GM12874 (cell line): Measurements from ENCODE around the gene ADCK1.

Experiments used
- TF ChIP-seq, protein P1 (sequence below): IDR thresholded peaks from 2 replicates; pipeline ENCODE4 v1.5.1; 2011; ENCODE audit warnings: low read depth, mild to moderate bottlenecking, control low read depth, low read length, moderate library complexity; ENCODE audit not compliant: insufficient read depth

The ADCK1 gene

DNA sequence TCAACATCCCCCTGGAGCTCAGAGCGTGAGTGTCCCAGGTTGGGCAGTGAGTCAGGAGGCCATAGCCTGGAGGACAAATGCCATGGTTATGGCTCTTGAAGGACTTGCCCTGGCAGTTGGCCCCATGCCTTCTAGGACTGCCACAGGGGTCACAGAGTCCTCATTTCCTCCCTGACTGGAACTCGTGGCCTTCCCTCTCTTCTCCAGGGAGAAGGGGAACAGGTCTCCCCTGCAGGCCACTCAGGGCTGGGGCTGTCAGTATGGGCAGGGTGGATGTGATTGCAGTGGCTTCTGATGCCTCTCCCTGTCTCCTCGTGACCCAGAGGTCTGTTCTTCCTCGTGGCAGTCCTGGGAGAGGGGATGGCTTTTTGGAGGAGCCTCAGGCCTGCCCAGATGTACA lies 70.7 kb downstream of the ADCK1 start:
- TF ChIP-seq, protein P1, sequence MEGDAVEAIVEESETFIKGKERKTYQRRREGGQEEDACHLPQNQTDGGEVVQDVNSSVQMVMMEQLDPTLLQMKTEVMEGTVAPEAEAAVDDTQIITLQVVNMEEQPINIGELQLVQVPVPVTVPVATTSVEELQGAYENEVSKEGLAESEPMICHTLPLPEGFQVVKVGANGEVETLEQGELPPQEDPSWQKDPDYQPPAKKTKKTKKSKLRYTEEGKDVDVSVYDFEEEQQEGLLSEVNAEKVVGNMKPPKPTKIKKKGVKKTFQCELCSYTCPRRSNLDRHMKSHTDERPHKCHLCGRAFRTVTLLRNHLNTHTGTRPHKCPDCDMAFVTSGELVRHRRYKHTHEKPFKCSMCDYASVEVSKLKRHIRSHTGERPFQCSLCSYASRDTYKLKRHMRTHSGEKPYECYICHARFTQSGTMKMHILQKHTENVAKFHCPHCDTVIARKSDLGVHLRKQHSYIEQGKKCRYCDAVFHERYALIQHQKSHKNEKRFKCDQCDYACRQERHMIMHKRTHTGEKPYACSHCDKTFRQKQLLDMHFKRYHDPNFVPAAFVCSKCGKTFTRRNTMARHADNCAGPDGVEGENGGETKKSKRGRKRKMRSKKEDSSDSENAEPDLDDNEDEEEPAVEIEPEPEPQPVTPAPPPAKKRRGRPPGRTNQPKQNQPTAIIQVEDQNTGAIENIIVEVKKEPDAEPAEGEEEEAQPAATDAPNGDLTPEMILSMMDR: no peak

DNA sequence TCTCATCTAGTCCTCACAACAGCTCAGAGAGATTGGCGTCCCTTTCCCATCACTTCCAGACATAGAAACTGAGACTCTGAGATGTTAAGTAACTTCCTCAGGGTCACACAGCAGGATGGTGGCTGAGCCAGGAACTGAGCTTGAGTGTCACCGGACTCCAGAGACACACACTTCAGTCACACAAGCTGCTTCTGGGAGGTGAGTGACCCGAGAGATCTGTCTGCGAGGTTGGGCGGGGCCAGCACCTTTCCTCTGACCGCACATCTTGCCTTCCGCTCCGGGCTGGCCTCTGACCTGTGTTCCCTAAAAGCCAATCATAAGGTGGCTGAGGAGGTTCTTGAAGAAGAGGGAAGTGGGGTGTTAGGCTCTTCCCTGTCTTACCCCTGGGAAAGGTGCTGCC lies 72.2 kb downstream of the ADCK1 start:
- TF ChIP-seq, protein P1: no peak

DNA sequence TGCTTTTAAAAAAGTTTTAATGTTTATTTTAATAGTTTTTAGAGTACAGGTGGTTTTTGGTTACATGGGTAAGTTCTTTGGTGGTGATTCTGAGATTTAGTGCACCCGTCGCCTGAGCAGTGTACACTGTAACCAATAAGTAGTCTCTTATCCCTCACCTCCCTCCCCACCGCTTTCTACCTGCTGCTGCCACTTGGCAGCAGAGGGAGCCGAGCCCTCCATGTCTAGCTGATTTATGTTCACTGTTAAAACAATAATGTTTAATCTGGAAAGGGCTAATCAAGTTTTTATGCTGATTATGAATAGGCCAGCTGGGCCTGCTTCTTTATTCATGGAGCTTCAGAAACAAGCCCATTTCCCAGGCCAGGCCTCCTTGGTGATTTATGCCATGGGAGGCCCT lies 73.1 kb downstream of the ADCK1 start:
- TF ChIP-seq, protein P1: no peak

DNA sequence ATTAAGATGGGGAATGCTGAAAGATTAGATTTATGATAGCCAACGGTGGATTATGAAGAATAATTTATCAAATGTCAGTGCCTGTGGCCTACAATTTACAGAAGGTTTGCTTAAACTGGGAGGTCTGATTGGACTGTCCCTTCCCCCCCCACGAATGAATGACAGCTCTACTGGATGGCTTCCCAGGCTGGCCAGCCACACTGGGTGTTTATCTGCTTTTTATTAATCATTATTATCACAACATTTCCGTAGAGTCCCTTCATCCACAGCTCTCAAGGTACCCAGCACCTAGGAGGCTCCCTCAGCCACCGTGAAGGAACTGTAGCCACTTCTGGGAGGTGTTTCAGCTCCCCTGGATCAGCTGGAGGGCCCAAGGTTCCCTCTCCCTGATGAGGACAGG lies 78.9 kb downstream of the ADCK1 start:
- TF ChIP-seq, protein P1: no peak

GRCh38 chr14:77880056-77880455 lies 80.1 kb downstream of the ADCK1 start:
- TF ChIP-seq, protein P1: no peak

GRCh38 chr14:77882098-77882497 lies 82.2 kb downstream of the ADCK1 start:
- TF ChIP-seq, protein P1: no peak

DNA sequence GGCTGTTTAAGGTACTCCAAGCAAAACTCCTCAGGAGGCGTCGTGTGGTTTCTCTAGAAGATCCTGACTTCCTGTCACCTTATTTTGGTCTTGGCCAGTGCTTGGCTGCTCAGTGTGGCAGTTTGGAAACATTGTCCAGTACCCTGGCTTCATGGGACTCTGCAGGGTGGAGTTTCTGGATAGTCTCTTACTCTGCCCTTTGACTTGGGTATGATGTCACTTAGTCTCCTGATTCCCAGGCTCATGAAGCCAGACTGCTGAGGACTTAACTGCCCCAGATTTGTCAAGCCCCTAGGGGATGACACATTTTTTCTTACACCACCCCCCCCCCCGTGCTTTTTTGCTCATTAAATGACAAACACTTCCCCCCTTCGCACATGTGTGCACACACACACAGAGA lies 82.7 kb downstream of the ADCK1 start:
- TF ChIP-seq, protein P1: no peak
